Fibroblast of lung (primary cell): ENCODE data around the gene CYP3A5.

ENCODE experiments used
- CTCF ChIP-seq, 2 donors: IDR thresholded peaks in 1 of 2; conservative IDR thresholded peaks in 1 of 2; 1 replicate in 1 of 2; 2 replicates in 1 of 2; pipeline ENCODE4 v1.5.1; 2011 to 2012; ENCODE audit warnings: low read length in 2 of 2, control low read depth in 1 of 2, inconsistent platforms in 1 of 2, low read depth in 1 of 2, mild to moderate bottlenecking in 1 of 2
- EZH2 ChIP-seq: IDR thresholded peaks from 2 replicates; pipeline ENCODE4 v1.5.1; 2012; ENCODE audit warnings: low read length, control low read depth, mild to moderate bottlenecking; ENCODE audit errors: missing control alignments

GRCh38 chr7:99629643-99630042 lies 50.2 kb downstream of the CYP3A5 start:
- TF ChIP-seq EZH2 (no peak), CTCF (conservative IDR thresholded peaks at IDR 0.05 in 1 of 2, IDR thresholded peaks at IDR 0.05 in 1 of 2; ENCODE audit: low read depth in 1 of 2, low read length in 2 of 2) (no peak)
